SU-DHL-6 (cell line): ENCODE measurements around the gene FUT8.

ENCODE experiments used
- H2AFZ ChIP-seq: fragments of 200-600 bp; sonication (generic); 2 replicates; pipeline ENCODE4 v1.6.1; 2014; ENCODE audit warnings: low read depth, mild to moderate bottlenecking, moderate library complexity, mixed read lengths, antibody characterized with exemption, low read length; ENCODE audit not compliant: severe bottlenecking
- H3F3A ChIP-seq: fragments of 200-600 bp; shearing (Covaris generic); 2 replicates; pipeline ENCODE4 v1.6.0; 2016; ENCODE audit warnings: antibody characterized with exemption, mild to moderate bottlenecking; ENCODE audit not compliant: insufficient read depth
- H3K27ac ChIP-seq: fragments of 200-600 bp; sonication (generic); 2 replicates; pipeline ENCODE4 v1.5.1; 2016; ENCODE audit warnings: low read depth, mild to moderate bottlenecking, low read length, moderate library complexity, mixed read lengths
- H3K27me3 ChIP-seq: fragments of 200-600 bp; sonication (generic), shearing (Covaris generic); 2 replicates; pipeline ENCODE4 v1.6.0; 2014; ENCODE audit warnings: mild to moderate bottlenecking, low read length
- H3K36me3 ChIP-seq: fragments of 200-600 bp; sonication (generic); 2 replicates; pipeline ENCODE4 v1.6.1; 2014; ENCODE audit warnings: mild to moderate bottlenecking, low read length, mixed read lengths
- H3K4me2 ChIP-seq: fragments of 300-600, 200-600 bp; shearing (Covaris generic), sonication (generic); 2 replicates; pipeline ENCODE4 v1.6.0; 2014; ENCODE audit warnings: low read length, low read depth, mild to moderate bottlenecking; ENCODE audit not compliant: poor library complexity, severe bottlenecking
- H3K4me3 ChIP-seq: fragments of 200-600 bp; sonication (generic); 2 replicates; pipeline ENCODE4 v1.5.1; 2014; ENCODE audit warnings: antibody characterized with exemption, low read length, mild to moderate bottlenecking, mixed read lengths; ENCODE audit not compliant: insufficient read depth, poor library complexity, severe bottlenecking
- H3K79me2 ChIP-seq: fragments of 200-600 bp; sonication (generic); 2 replicates; pipeline ENCODE4 v1.6.1; 2014; ENCODE audit warnings: mild to moderate bottlenecking, low read length, moderate library complexity; ENCODE audit not compliant: insufficient read depth
- H3K9ac ChIP-seq: fragments of 200-600 bp; sonication (generic); 2 replicates; pipeline ENCODE4 v1.7.0; 2014; ENCODE audit warnings: mild to moderate bottlenecking, low read length
- H3K9me2 ChIP-seq: fragments of 200-600 bp; sonication (generic); replicated peaks from 2 replicates; pipeline ENCODE4 v1.6.1; 2014; ENCODE audit warnings: low read length; ENCODE audit not compliant: insufficient read depth
- H3K9me3 ChIP-seq: fragments of 200-600 bp; sonication (generic); 2 replicates; pipeline ENCODE4 v1.6.1; 2014; ENCODE audit warnings: low read length, mixed read lengths; ENCODE audit not compliant: insufficient read depth
- H4K20me1 ChIP-seq: fragments of 200-600 bp; sonication (generic); 2 replicates; pipeline ENCODE4 v1.6.1; 2014; ENCODE audit warnings: low read depth, mild to moderate bottlenecking, antibody characterized with exemption, low read length, moderate library complexity, mixed read lengths
- EZH2phosphoT487 ChIP-seq: fragments of 200-600 bp; sonication (generic), shearing (Covaris generic); conservative IDR thresholded peaks from 2 replicates; pipeline ENCODE4 v1.6.1; 2018; ENCODE audit warnings: mild to moderate bottlenecking, antibody characterized with exemption, low read length, moderate library complexity, mixed read lengths
- TF ChIP-seq, protein P1 (sequence below): fragments of 200-600 bp; sonication (generic); IDR thresholded peaks from one replicate; pipeline ENCODE4 v1.5.1; 2017; ENCODE audit warnings: antibody characterized with exemption, mild to moderate bottlenecking, low read length, moderate library complexity; ENCODE audit not compliant: insufficient read depth, poor library complexity, severe bottlenecking

FUT8 gene

DNA sequence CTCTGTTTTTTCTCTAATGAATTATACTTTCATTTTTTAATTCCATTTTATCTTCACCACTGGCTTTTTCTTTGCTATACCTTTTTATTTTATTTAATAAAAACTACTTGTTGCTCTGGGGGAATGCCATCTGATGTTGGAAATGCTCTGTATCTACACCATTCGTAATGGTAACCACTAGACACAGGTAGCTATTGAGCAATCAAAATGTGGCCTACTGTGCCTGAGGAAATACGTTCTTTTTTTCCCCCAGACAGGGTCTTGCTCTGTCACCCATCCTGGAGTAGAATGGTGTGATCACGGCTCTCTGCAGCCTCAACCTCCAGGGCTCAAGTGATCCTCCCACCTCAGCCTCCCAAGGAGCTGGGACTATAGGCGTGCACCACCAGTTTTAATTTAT is 140.2 kb downstream of the FUT8 start:
- Histone ChIP-seq H3K4me3 (no peak overlapping the region), H3K36me3 (no peaks in the 10 kb centered on the region), H3K4me2 (no peak overlapping the region), H3K9me2 (no peaks in the 10 kb centered on the region), H4K20me1 (peaks cover 17% of the 10 kb centered on the region; the same call in 1 of the 2 replicates), H2AFZ (no peak overlapping the region), H3K27me3 (no peaks in the 10 kb centered on the region), H3F3A (no peaks in the 10 kb centered on the region; the same call in 1 of the 2 replicates), H3K79me2 (peaks cover 75% of the 10 kb centered on the region), H3K9ac (no peak overlapping the region), H3K27ac (no peak overlapping the region), H3K9me3 (no peaks in the 10 kb centered on the region)
- TF ChIP-seq EZH2phosphoT487 = no peak
- TF ChIP-seq, protein P1, sequence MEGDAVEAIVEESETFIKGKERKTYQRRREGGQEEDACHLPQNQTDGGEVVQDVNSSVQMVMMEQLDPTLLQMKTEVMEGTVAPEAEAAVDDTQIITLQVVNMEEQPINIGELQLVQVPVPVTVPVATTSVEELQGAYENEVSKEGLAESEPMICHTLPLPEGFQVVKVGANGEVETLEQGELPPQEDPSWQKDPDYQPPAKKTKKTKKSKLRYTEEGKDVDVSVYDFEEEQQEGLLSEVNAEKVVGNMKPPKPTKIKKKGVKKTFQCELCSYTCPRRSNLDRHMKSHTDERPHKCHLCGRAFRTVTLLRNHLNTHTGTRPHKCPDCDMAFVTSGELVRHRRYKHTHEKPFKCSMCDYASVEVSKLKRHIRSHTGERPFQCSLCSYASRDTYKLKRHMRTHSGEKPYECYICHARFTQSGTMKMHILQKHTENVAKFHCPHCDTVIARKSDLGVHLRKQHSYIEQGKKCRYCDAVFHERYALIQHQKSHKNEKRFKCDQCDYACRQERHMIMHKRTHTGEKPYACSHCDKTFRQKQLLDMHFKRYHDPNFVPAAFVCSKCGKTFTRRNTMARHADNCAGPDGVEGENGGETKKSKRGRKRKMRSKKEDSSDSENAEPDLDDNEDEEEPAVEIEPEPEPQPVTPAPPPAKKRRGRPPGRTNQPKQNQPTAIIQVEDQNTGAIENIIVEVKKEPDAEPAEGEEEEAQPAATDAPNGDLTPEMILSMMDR = no peak

DNA sequence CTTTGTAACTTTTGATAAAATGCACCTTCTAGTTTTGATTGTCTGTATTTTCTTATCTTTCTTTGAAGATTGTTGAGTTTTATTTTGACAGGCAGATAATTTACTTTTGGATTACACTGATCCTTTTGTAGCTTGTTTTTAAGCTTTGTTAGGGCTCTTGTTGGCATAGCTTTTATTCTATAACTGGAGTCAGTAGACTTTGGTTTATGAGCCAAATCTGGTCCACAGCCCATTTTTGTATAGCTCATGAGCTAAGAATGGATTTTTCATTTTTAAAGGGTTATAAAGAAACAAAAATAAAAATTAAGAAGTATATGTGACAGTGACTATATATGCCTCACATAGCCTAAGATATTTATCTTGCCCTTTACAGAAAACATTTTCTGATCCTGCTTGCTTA is 142.3 kb downstream of the FUT8 start:
- Histone ChIP-seq H4K20me1 (peaks cover 10% of the 10 kb centered on the region; the same call in 1 of the 2 replicates), H3K79me2 (peaks cover 68% of the 10 kb centered on the region), H3K36me3 (no peaks in the 10 kb centered on the region), H3K27me3 (no peaks in the 10 kb centered on the region), H3K4me2 (no peak overlapping the region), H3F3A (no peaks in the 10 kb centered on the region), H3K9me2 (no peaks in the 10 kb centered on the region), H3K9me3 (no peaks in the 10 kb centered on the region), H2AFZ (no peak overlapping the region), H3K27ac (no peak overlapping the region), H3K9ac (no peak overlapping the region), H3K4me3 (no peak overlapping the region)
- TF ChIP-seq EZH2phosphoT487 = no peak
- TF ChIP-seq, protein P1 = no peak

DNA sequence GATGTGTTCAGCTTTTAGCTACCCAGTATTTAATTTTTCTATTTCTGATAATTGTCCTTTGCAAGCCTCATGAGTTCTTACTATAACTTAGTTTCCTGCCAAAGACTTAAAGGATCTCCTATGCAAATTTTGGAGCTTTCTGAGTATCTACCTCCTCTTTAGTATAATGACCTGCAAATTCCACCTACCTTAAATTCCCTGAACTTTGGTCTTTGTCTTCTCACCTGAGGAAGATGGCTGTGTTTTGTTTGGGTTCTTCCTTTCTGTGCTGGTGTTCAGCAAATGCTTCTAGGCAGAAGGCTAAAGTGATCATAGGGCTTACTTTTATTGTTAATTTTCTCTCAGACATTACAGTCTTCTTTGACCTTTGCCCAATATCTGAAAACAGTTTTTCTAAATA is 142.8 kb downstream of the FUT8 start:
- H3K27ac ChIP-seq = no peak overlapping the region
- no peak overlapping the region for H2AFZ ChIP-seq
- H3K36me3 ChIP-seq = no peaks in the 10 kb centered on the region
- H4K20me1 ChIP-seq = peaks cover 10% of the 10 kb centered on the region; the same call in 1 of the 2 replicates
- H3K4me3 ChIP-seq = no peak overlapping the region
- no peaks in the 10 kb centered on the region for H3F3A ChIP-seq
- TF ChIP-seq, protein P1 = no peak
- TF ChIP-seq EZH2phosphoT487 = no peak
- peaks cover 63% of the 10 kb centered on the region for H3K79me2 ChIP-seq
- no peak overlapping the region for H3K9ac ChIP-seq
- no peaks in the 10 kb centered on the region for H3K9me2 ChIP-seq
- H3K27me3 ChIP-seq = no peaks in the 10 kb centered on the region
- no peaks in the 10 kb centered on the region for H3K9me3 ChIP-seq
- H3K4me2 ChIP-seq = no peak overlapping the region
